ENCODE data around the gene BCAS3. TPM values are rescaled to one million over a fixed set of nuclear protein-coding genes. Genes with fewer than 3 reads are reported as not detected.
"Not testable (repeated sequence)": the region's sequence is repeated elsewhere in the genome, so short reads cannot be mapped to it uniquely, and the experiment has no call there.

BCAS3 gene
- total RNA-seq, 1 experiment from 2014 or later = 26.3 TPM

DNA sequence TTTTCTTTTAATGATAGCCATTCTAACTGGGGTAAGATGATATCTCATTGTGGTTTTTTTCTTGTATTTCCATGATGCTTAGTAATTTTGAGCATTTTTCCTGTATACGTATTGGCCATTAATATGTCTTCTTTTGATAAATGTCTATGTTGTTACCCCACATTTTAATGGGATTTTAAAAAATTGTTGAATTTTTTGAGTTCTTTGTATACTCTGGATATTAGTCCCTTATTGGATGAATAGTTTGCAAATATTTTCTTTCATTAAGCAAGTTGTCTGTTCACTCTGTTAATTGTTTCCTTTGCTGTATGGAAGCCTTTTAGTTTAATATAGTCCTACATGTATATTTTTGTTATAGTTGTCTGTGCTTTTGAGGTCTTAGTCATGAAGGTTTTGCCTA lies 79.8 kb downstream of the BCAS3 start:
- ATAC-seq (no peak), DNase-seq (ENCODE audit: low read depth, low spot score) (no peak)
- Histone ChIP-seq H3K9ac (ENCODE audit: low read length) (no peak overlapping the region), H3K9me3 (ENCODE audit: control insufficient read depth in 1 of 2, insufficient read depth in 1 of 2, low read depth in 1 of 2, low read length in 2 of 2) (no peaks in the 10 kb centered on the region), H3K27ac (ENCODE audit: low read depth, low read length) (no peak overlapping the region), H3K36me3 (ENCODE audit: control insufficient read depth in 1 of 2, insufficient read depth in 2 of 2, low read length in 2 of 2) (no peaks in the 10 kb centered on the region), H3K9me2 (ENCODE audit: insufficient read depth) (no peaks in the 10 kb centered on the region), H3K79me2 (ENCODE audit: insufficient read depth, low read length) (no peaks in the 10 kb centered on the region), H3K4me3 (replicated peaks in 1 of 2; ENCODE audit: low read depth in 1 of 2, low read length in 2 of 2) (no peak overlapping the region), H4K20me1 (ENCODE audit: insufficient read depth) (no peaks in the 10 kb centered on the region), H2AFZ (ENCODE audit: low read depth, low read length, poor library complexity, severe bottlenecking) (no peak overlapping the region), H3K4me1 (ENCODE audit: control insufficient read depth in 1 of 2, insufficient read depth in 2 of 2, low read length in 2 of 2) (no peaks in the 10 kb centered on the region), H3K27me3 (ENCODE audit: insufficient read depth, low read length) (no peaks in the 10 kb centered on the region), H3K4me2 (ENCODE audit: low read length) (no peak overlapping the region)
- ChIA-PET CTCF (no interaction called here), RAD21 (ENCODE audit: low non-redundant PET in 1 of 2, low total read pairs in 2 of 2, uncharacterized antibody in 2 of 2, unreplicated experiment in 2 of 2) (no interaction called here), POLR2A (no interaction called here)
- intact Hi-C loops (cut with micrococcal nuclease) = no loop called here
- TF ChIP-seq, protein P1, sequence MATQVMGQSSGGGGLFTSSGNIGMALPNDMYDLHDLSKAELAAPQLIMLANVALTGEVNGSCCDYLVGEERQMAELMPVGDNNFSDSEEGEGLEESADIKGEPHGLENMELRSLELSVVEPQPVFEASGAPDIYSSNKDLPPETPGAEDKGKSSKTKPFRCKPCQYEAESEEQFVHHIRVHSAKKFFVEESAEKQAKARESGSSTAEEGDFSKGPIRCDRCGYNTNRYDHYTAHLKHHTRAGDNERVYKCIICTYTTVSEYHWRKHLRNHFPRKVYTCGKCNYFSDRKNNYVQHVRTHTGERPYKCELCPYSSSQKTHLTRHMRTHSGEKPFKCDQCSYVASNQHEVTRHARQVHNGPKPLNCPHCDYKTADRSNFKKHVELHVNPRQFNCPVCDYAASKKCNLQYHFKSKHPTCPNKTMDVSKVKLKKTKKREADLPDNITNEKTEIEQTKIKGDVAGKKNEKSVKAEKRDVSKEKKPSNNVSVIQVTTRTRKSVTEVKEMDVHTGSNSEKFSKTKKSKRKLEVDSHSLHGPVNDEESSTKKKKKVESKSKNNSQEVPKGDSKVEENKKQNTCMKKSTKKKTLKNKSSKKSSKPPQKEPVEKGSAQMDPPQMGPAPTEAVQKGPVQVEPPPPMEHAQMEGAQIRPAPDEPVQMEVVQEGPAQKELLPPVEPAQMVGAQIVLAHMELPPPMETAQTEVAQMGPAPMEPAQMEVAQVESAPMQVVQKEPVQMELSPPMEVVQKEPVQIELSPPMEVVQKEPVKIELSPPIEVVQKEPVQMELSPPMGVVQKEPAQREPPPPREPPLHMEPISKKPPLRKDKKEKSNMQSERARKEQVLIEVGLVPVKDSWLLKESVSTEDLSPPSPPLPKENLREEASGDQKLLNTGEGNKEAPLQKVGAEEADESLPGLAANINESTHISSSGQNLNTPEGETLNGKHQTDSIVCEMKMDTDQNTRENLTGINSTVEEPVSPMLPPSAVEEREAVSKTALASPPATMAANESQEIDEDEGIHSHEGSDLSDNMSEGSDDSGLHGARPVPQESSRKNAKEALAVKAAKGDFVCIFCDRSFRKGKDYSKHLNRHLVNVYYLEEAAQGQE (IDR thresholded peaks at IDR 0.05; ENCODE audit: low read depth) = no peak
- TF ChIP-seq CEBPB (IDR thresholded peaks at IDR 0.05; ENCODE audit: low read depth) (no peak), POLR2A (IDR thresholded peaks at IDR 0.05; ENCODE audit: borderline replicate concordance, extremely low read depth, insufficient read depth, insufficient read length) (no peak), SP1 (IDR thresholded peaks at IDR 0.05; ENCODE audit: low read depth) (no peak), FOSL1 (IDR thresholded peaks at IDR 0.05; ENCODE audit: low read depth) (no peak), EGR1 (IDR thresholded peaks at IDR 0.05; ENCODE audit: low read depth) (no peak), JUND (IDR thresholded peaks at IDR 0.05) (no peak)
- TF ChIP-seq, protein P2, sequence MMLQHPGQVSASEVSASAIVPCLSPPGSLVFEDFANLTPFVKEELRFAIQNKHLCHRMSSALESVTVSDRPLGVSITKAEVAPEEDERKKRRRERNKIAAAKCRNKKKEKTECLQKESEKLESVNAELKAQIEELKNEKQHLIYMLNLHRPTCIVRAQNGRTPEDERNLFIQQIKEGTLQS (IDR thresholded peaks at IDR 0.05) = no peak
- no TSS peak for BruUV-seq (replicated peaks)

DNA sequence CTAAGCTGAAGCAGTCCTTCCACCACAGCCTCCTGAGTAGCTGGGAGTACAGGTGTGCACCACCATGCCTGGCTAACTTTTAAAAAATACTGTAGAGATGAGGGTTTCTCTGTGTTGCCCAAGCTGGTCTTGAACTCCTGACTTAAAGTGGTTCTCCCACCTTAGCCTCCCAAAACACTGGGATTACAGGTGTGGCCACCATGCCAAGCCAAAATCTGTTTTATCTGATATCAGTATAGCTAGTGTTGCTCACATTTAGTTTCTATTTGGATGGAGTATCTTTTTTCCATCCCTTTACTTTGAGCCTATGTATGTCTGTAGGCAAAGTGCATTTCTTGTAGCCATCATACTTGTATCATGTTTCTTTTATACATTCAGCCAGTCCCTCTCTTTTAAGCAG lies 82.1 kb downstream of the BCAS3 start:
- Histone ChIP-seq H3K4me1 (ENCODE audit: control insufficient read depth in 1 of 2, insufficient read depth in 2 of 2, low read length in 2 of 2) (no peaks in the 10 kb centered on the region), H3K4me3 (replicated peaks in 1 of 2; ENCODE audit: low read depth in 1 of 2, low read length in 2 of 2) (no peak overlapping the region), H3K27me3 (ENCODE audit: insufficient read depth, low read length) (no peaks in the 10 kb centered on the region), H3K79me2 (ENCODE audit: insufficient read depth, low read length) (no peaks in the 10 kb centered on the region), H3K27ac (ENCODE audit: low read depth, low read length) (no peak overlapping the region), H3K9me2 (ENCODE audit: insufficient read depth) (no peaks in the 10 kb centered on the region), H3K36me3 (ENCODE audit: control insufficient read depth in 1 of 2, insufficient read depth in 2 of 2, low read length in 2 of 2) (no peaks in the 10 kb centered on the region), H4K20me1 (ENCODE audit: insufficient read depth) (no peaks in the 10 kb centered on the region), H3K4me2 (ENCODE audit: low read length) (no peak overlapping the region), H3K9ac (ENCODE audit: low read length) (no peak overlapping the region), H2AFZ (ENCODE audit: low read depth, low read length, poor library complexity, severe bottlenecking) (no peak overlapping the region), H3K9me3 (ENCODE audit: control insufficient read depth in 1 of 2, insufficient read depth in 1 of 2, low read depth in 1 of 2, low read length in 2 of 2) (no peaks in the 10 kb centered on the region)
- ATAC-seq = no peak
- intact Hi-C loops (cut with micrococcal nuclease) = no loop called here
- DNase-seq (ENCODE audit: low read depth, low spot score) = no peak
- ChIA-PET POLR2A (no interaction called here), RAD21 (ENCODE audit: low non-redundant PET in 1 of 2, low total read pairs in 2 of 2, uncharacterized antibody in 2 of 2, unreplicated experiment in 2 of 2) (no interaction called here), CTCF (no interaction called here)
- no peak for TF ChIP-seq ZNF274 (IDR thresholded peaks at IDR 0.05; ENCODE audit: low read depth, low read length)
- TF ChIP-seq, protein P3, sequence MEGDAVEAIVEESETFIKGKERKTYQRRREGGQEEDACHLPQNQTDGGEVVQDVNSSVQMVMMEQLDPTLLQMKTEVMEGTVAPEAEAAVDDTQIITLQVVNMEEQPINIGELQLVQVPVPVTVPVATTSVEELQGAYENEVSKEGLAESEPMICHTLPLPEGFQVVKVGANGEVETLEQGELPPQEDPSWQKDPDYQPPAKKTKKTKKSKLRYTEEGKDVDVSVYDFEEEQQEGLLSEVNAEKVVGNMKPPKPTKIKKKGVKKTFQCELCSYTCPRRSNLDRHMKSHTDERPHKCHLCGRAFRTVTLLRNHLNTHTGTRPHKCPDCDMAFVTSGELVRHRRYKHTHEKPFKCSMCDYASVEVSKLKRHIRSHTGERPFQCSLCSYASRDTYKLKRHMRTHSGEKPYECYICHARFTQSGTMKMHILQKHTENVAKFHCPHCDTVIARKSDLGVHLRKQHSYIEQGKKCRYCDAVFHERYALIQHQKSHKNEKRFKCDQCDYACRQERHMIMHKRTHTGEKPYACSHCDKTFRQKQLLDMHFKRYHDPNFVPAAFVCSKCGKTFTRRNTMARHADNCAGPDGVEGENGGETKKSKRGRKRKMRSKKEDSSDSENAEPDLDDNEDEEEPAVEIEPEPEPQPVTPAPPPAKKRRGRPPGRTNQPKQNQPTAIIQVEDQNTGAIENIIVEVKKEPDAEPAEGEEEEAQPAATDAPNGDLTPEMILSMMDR (IDR thresholded peaks at IDR 0.05 in 2 of 3, conservative IDR thresholded peaks at IDR 0.05 in 1 of 3; ENCODE audit: borderline replicate concordance in 1 of 3, insufficient read depth in 1 of 3, low read depth in 2 of 3, low read length in 2 of 3) = no peak
- BruUV-seq (replicated peaks) = no TSS peak

DNA sequence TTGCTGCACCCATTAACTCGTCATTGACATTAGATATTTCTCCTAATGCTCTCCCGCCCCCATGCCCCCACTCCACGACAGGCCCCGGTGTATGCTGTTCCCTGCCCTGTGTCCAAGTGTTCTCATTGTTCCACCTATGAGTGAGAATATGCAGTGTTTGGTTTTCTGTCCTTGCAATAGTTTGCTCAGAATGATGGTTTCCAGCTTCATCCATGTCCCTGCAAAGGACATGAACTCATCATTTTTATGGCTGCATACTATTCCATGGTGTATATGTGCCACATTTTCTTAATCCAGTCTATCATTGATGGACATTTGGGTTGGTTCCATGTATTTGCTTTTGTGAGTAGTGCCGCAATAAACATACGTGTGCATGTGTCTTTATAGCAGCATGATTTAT lies 83.7 kb downstream of the BCAS3 start:
- BruUV-seq (replicated peaks); H4K20me1 ChIP-seq (ENCODE audit: insufficient read depth); intact Hi-C loops (cut with micrococcal nuclease); H3K9me3 ChIP-seq (ENCODE audit: control insufficient read depth in 1 of 2, insufficient read depth in 1 of 2, low read depth in 1 of 2, low read length in 2 of 2); H3K79me2 ChIP-seq (ENCODE audit: insufficient read depth, low read length); H3K4me3 ChIP-seq (replicated peaks in 1 of 2; ENCODE audit: low read depth in 1 of 2, low read length in 2 of 2); CTCF ChIA-PET; H3K27ac ChIP-seq (ENCODE audit: low read depth, low read length); DNase-seq (ENCODE audit: low read depth, low spot score); H3K36me3 ChIP-seq (ENCODE audit: control insufficient read depth in 1 of 2, insufficient read depth in 2 of 2, low read length in 2 of 2); H3K4me1 ChIP-seq (ENCODE audit: control insufficient read depth in 1 of 2, insufficient read depth in 2 of 2, low read length in 2 of 2); POLR2A ChIA-PET; H3K4me2 ChIP-seq (ENCODE audit: low read length); ATAC-seq; H3K9ac ChIP-seq (ENCODE audit: low read length); H2AFZ ChIP-seq (ENCODE audit: low read depth, low read length, poor library complexity, severe bottlenecking); H3K9me2 ChIP-seq (ENCODE audit: insufficient read depth); RAD21 ChIA-PET (ENCODE audit: low non-redundant PET in 1 of 2, low total read pairs in 2 of 2, uncharacterized antibody in 2 of 2, unreplicated experiment in 2 of 2); H3K27me3 ChIP-seq (ENCODE audit: insufficient read depth, low read length): not testable (repeated sequence)

Measured in HCT116 (cell line).